GM23338 (cell line): ENCODE measurements around the gene NRXN2. TPM values are rescaled to one million over a fixed set of nuclear protein-coding genes. Genes with fewer than 3 reads are reported as not detected.

Source experiments
- ATAC-seq: fragments of 200-7000 bp; cut with Tn5 transposase; 3 replicates; pipeline ENCODE4 v1.9.1; 2020
- DNase-seq: peaks from one replicate; pipeline ENCODE4 v3.0.0-alpha.2; 2015; ENCODE audit warnings: low spot score
- H2AFZ ChIP-seq: fragments of 200-600 bp; sonication (generic); 2 replicates; pipeline ENCODE4 v1.8.0; 2016; ENCODE audit warnings: antibody characterized with exemption, mild to moderate bottlenecking, moderate library complexity
- H3F3A ChIP-seq: fragments of 200-600 bp; sonication (generic); replicated peaks from 2 replicates; pipeline ENCODE4 v1.8.0; 2017; ENCODE audit warnings: antibody characterized with exemption, mixed run types, low read depth
- H3K27ac ChIP-seq: fragments of 200-600 bp; sonication (generic); 2 replicates; pipeline ENCODE4 v1.6.1; 2016; ENCODE audit warnings: low read depth
- H3K27me3 ChIP-seq: fragments of 200-600 bp; sonication (generic); 2 replicates; pipeline ENCODE4 v1.8.0; 2016; ENCODE audit warnings: mild to moderate bottlenecking, mixed run types, moderate library complexity; ENCODE audit not compliant: insufficient read depth
- H3K36me3 ChIP-seq: fragments of 200-600 bp; sonication (generic); 2 replicates; pipeline ENCODE4 v1.8.0; 2016; ENCODE audit warnings: mild to moderate bottlenecking; ENCODE audit not compliant: insufficient read depth
- H3K4me1 ChIP-seq: fragments of 200-600 bp; sonication (generic); 2 replicates; pipeline ENCODE4 v1.8.0; 2016; ENCODE audit warnings: mild to moderate bottlenecking, moderate library complexity; ENCODE audit not compliant: insufficient read depth
- H3K4me2 ChIP-seq: fragments of 200-600 bp; sonication (generic); 2 replicates; pipeline ENCODE4 v1.7.1; 2017; ENCODE audit warnings: mixed run types
- H3K4me3 ChIP-seq: fragments of 200-600 bp; sonication (generic); 2 replicates; pipeline ENCODE4 v1.6.1; 2016; ENCODE audit warnings: mixed run types
- H3K79me2 ChIP-seq: fragments of 200-600 bp; sonication (generic); replicated peaks from 2 replicates; pipeline ENCODE4 v1.8.0; 2017; ENCODE audit warnings: mild to moderate bottlenecking; ENCODE audit not compliant: insufficient read depth
- H3K9me2 ChIP-seq: fragments of 200-600 bp; sonication (generic); 2 replicates; pipeline ENCODE4 v1.8.0; 2017; ENCODE audit not compliant: insufficient read depth
- H4K20me1 ChIP-seq: fragments of 200-600 bp; sonication (generic); replicated peaks from 2 replicates; pipeline ENCODE4 v1.8.0; 2017; ENCODE audit warnings: mild to moderate bottlenecking; ENCODE audit not compliant: insufficient read depth
- H3K27ac Mint-ChIP-seq: 2 replicates; pipeline ENCODE4 v1.8.0; 2020; ENCODE audit warnings: inconsistent platforms, mild to moderate bottlenecking, moderate library complexity, mixed read lengths
- H3K27me3 Mint-ChIP-seq: 3 replicates; pipeline ENCODE4 v1.8.0; 2022; ENCODE audit warnings: low read depth, mild to moderate bottlenecking, moderate library complexity, mixed read lengths, inconsistent platforms; ENCODE audit not compliant: insufficient read depth, poor library complexity
- H3K36me3 Mint-ChIP-seq: 3 replicates; pipeline ENCODE4 v1.8.0; 2021; ENCODE audit warnings: low read depth, mild to moderate bottlenecking, inconsistent platforms, moderate library complexity, mixed read lengths
- H3K4me1 Mint-ChIP-seq: 3 replicates; pipeline ENCODE4 v1.8.0; 2020; ENCODE audit warnings: mild to moderate bottlenecking, inconsistent platforms, mixed read lengths
- H3K4me3 Mint-ChIP-seq: 3 replicates; pipeline ENCODE4 v1.8.0; 2021; ENCODE audit warnings: moderate library complexity, mild to moderate bottlenecking, inconsistent platforms, mixed read lengths
- H3K9me3 Mint-ChIP-seq: 3 replicates; pipeline ENCODE4 v1.8.0; 2020; ENCODE audit warnings: moderate library complexity, mild to moderate bottlenecking, inconsistent platforms, mixed read lengths
- CREB1 ChIP-seq: fragments of 250-450 bp; sonication (Bioruptor Pico); IDR thresholded peaks from 2 replicates; pipeline ENCODE4 v1.5.0; 2020; ENCODE audit warnings: low read depth, mild to moderate bottlenecking, moderate library complexity
- EZH2 ChIP-seq: fragments of 200-600 bp; sonication (generic); IDR thresholded peaks from one replicate; pipeline ENCODE4 v1.8.0; 2017; ENCODE audit warnings: antibody characterized with exemption, mild to moderate bottlenecking, low read depth; ENCODE audit not compliant: unreplicated experiment
- EZH2phosphoT487 ChIP-seq: fragments of 200-600 bp; sonication (generic); IDR thresholded peaks from one replicate; pipeline ENCODE4 v1.8.1; 2018; ENCODE audit warnings: antibody characterized with exemption; ENCODE audit not compliant: unreplicated experiment
- JUNB ChIP-seq: IDR thresholded peaks from one replicate; pipeline ENCODE4 v1.6.1; 2016; ENCODE audit warnings: antibody characterized with exemption; ENCODE audit not compliant: unreplicated experiment
- NANOG ChIP-seq: IDR thresholded peaks from 2 replicates; pipeline ENCODE4 v1.6.1; 2016; ENCODE audit warnings: antibody characterized with exemption, borderline replicate concordance
- ZNF331 ChIP-seq: fragments of 250-450 bp; sonication (Bioruptor Pico); IDR thresholded peaks from 2 replicates; pipeline ENCODE4 v1.5.0; 2020; ENCODE audit warnings: low read depth, mild to moderate bottlenecking, moderate library complexity
- polyA plus RNA-seq: library from polyadenylated mRNA; unstranded; fragments of >200 nt; fragmentation: Nextera tagmentation; extraction: Ambion mirVana; gene quantifications from 2 replicates; pipeline ENCODE4 v1.2.1, GENCODE V29; 2016
- total RNA-seq: library from RNA; depleted of rRNA; stranded (reverse); fragments of >200 nt; shearing (Covaris generic); gene quantifications from 2 replicates; pipeline ENCODE4 v1.2.3, GENCODE V29; 2014
- TF ChIP-seq, protein P1 (sequence below): fragments of 250-450 bp; sonication (Bioruptor Pico); IDR thresholded peaks from 2 replicates; pipeline ENCODE4 v1.5.0; 2020; ENCODE audit warnings: mild to moderate bottlenecking, moderate library complexity
- TF ChIP-seq, protein P2 (sequence below): IDR thresholded peaks from 2 replicates; pipeline ENCODE4 v1.6.1; 2016; ENCODE audit warnings: antibody characterized with exemption
- TF ChIP-seq, protein P3 (sequence below): IDR thresholded peaks from one replicate; pipeline ENCODE4 v1.6.1; 2018; ENCODE audit warnings: antibody characterized with exemption; ENCODE audit not compliant: unreplicated experiment

The NRXN2 gene
- total and polyA plus RNA-seq, 2 experiments from 2014 or later = 3.4 to 17.0 TPM

DNA sequence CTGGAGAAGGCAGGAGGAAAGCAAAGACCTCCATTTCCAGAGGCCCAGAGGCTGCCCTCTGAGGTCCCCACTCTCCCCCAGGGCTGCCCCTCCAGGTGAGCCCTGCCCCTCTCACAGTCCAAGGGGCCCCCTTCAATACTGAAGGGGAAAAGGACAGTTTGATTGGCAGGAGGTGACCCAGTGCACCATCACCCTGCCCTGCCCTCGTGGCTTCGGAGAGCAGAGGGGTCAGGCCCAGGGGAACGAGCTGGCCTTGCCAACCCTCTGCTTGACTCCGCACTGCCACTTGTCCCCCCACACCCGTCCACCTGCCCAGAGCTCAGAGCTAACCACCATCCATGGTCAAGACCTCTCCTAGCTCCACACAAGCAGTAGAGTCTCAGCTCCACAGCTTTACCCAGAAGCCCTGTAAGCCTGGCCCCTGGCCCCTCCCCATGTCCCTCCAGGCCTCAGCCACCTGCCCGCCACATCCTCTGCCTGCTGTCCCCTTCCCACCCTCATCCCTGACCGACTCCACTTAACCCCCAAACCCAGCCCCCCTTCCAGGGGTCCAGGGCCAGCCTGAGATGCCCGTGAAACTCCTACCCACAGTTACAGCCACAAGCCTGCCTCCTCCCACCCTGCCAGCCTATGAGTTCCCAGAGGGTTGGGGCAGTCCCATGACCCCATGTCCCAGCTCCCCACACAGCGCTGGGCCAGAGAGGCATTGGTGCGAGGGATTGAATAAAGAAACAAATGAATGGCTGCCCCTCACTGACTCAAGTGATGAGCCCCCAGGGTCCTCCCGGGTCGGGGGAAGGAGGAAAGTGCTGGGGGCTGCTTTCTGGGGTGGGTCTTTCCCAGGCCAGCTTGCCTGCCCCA is 121.2 kb downstream of the NRXN2 start:
- H3K4me1 ChIP-seq = no peaks in the 10 kb centered on the region
- no peaks in the 10 kb centered on the region for H3K27me3 ChIP-seq
- no peak overlapping the region for H2AFZ ChIP-seq
- Mint-ChIP-seq H3K27me3 (peaks cover 8% of the 10 kb centered on the region), H3K4me3 (no peak overlapping the region), H3K36me3 (no peaks in the 10 kb centered on the region), H3K4me1 (peaks cover 8% of the 10 kb centered on the region), H3K27ac (no peak overlapping the region), H3K9me3 (peaks cover 5% of the 10 kb centered on the region)
- H3K4me2 ChIP-seq = no peak overlapping the region
- H3K79me2 ChIP-seq = no peaks in the 10 kb centered on the region
- no peaks in the 10 kb centered on the region for H3K9me2 ChIP-seq
- no peaks in the 10 kb centered on the region for H4K20me1 ChIP-seq
- H3K27ac ChIP-seq = no peak overlapping the region
- no peaks in the 10 kb centered on the region for H3F3A ChIP-seq
- TF ChIP-seq EZH2 = no peak
- no peak for TF ChIP-seq JUNB
- no peak for TF ChIP-seq EZH2phosphoT487
- no peak for TF ChIP-seq CREB1 (CRISPR knock-in tag)
- no peak for TF ChIP-seq NANOG
- DNase-seq = no peak
- no peak for ATAC-seq
- H3K36me3 ChIP-seq = no peaks in the 10 kb centered on the region
- no peak overlapping the region for H3K4me3 ChIP-seq

DNA sequence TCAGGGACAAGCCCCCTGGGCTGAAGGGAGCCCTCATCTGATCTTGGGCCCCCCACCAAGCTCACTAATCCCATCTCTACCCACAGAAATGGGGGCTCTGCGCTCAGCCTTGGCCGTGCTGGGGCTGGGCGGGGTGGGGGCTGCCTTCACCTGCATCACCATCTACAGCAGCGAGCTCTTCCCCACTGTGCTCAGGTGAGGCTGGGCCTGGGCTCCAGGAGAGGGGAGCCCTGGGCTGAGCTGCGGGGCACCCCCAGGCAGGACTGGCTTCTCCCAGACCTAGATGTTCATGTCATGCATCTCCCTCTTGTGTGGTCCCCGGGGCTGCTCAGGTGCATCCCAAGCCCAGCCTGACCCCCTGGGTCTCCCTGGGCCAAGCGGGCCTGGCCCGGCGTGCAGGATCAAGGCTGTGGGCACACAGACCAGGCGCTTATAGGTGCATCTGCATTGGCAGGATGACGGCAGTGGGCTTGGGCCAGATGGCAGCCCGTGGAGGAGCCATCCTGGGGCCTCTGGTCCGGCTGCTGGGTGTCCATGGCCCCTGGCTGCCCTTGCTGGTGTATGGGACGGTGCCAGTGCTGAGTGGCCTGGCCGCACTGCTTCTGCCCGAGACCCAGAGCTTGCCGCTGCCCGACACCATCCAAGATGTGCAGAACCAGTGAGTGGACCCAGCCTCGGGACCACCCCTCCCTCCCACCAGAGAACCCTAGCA is 122.6 kb downstream of the NRXN2 start:
- no peaks in the 10 kb centered on the region for H3K4me1 ChIP-seq
- no peak overlapping the region for H2AFZ ChIP-seq
- no peak overlapping the region for H3K27ac ChIP-seq
- H3K9me3 Mint-ChIP-seq = peaks cover 5% of the 10 kb centered on the region
- H3K36me3 Mint-ChIP-seq = no peaks in the 10 kb centered on the region
- H3K79me2 ChIP-seq = no peaks in the 10 kb centered on the region
- H3F3A ChIP-seq = no peaks in the 10 kb centered on the region
- H4K20me1 ChIP-seq = no peaks in the 10 kb centered on the region
- no peak overlapping the region for H3K4me2 ChIP-seq
- no peak for DNase-seq
- no peaks in the 10 kb centered on the region for H3K9me2 ChIP-seq
- H3K27me3 ChIP-seq = no peaks in the 10 kb centered on the region
- H3K4me3 Mint-ChIP-seq = no peak overlapping the region
- H3K27ac Mint-ChIP-seq = no peak overlapping the region
- H3K27me3 Mint-ChIP-seq = peaks cover 8% of the 10 kb centered on the region
- H3K4me1 Mint-ChIP-seq = peaks cover 3% of the 10 kb centered on the region; the same call in 1 of the 3 replicates
- H3K36me3 ChIP-seq = no peaks in the 10 kb centered on the region
- no peak overlapping the region for H3K4me3 ChIP-seq
- no peak for ATAC-seq
- TF ChIP-seq, protein P1, sequence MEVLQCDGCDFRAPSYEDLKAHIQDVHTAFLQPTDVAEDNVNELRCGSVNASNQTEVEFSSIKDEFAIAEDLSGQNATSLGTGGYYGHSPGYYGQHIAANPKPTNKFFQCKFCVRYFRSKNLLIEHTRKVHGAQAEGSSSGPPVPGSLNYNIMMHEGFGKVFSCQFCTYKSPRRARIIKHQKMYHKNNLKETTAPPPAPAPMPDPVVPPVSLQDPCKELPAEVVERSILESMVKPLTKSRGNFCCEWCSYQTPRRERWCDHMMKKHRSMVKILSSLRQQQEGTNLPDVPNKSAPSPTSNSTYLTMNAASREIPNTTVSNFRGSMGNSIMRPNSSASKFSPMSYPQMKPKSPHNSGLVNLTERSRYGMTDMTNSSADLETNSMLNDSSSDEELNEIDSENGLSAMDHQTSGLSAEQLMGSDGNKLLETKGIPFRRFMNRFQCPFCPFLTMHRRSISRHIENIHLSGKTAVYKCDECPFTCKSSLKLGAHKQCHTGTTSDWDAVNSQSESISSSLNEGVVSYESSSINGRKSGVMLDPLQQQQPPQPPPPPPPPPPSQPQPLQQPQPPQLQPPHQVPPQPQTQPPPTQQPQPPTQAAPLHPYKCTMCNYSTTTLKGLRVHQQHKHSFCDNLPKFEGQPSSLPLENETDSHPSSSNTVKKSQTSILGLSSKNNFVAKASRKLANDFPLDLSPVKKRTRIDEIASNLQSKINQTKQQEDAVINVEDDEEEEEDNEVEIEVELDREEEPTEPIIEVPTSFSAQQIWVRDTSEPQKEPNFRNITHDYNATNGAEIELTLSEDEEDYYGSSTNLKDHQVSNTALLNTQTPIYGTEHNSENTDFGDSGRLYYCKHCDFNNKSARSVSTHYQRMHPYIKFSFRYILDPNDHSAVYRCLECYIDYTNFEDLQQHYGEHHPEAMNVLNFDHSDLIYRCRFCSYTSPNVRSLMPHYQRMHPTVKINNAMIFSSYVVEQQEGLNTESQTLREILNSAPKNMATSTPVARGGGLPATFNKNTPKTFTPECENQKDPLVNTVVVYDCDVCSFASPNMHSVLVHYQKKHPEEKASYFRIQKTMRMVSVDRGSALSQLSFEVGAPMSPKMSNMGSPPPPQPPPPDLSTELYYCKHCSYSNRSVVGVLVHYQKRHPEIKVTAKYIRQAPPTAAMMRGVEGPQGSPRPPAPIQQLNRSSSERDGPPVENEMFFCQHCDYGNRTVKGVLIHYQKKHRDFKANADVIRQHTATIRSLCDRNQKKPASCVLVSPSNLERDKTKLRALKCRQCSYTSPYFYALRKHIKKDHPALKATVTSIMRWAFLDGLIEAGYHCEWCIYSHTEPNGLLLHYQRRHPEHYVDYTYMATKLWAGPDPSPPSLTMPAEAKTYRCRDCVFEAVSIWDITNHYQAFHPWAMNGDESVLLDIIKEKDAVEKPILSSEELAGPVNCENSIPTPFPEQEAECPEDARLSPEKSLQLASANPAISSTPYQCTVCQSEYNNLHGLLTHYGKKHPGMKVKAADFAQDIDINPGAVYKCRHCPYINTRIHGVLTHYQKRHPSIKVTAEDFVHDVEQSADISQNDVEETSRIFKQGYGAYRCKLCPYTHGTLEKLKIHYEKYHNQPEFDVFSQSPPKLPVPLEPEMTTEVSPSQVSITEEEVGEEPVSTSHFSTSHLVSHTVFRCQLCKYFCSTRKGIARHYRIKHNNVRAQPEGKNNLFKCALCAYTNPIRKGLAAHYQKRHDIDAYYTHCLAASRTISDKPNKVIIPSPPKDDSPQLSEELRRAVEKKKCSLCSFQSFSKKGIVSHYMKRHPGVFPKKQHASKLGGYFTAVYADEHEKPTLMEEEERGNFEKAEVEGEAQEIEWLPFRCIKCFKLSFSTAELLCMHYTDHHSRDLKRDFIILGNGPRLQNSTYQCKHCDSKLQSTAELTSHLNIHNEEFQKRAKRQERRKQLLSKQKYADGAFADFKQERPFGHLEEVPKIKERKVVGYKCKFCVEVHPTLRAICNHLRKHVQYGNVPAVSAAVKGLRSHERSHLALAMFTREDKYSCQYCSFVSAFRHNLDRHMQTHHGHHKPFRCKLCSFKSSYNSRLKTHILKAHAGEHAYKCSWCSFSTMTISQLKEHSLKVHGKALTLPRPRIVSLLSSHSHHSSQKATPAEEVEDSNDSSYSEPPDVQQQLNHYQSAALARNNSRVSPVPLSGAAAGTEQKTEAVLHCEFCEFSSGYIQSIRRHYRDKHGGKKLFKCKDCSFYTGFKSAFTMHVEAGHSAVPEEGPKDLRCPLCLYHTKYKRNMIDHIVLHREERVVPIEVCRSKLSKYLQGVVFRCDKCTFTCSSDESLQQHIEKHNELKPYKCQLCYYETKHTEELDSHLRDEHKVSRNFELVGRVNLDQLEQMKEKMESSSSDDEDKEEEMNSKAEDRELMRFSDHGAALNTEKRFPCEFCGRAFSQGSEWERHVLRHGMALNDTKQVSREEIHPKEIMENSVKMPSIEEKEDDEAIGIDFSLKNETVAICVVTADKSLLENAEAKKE = no peak
- TF ChIP-seq JUNB = no peak
- no peak for TF ChIP-seq NANOG
- TF ChIP-seq, protein P2, sequence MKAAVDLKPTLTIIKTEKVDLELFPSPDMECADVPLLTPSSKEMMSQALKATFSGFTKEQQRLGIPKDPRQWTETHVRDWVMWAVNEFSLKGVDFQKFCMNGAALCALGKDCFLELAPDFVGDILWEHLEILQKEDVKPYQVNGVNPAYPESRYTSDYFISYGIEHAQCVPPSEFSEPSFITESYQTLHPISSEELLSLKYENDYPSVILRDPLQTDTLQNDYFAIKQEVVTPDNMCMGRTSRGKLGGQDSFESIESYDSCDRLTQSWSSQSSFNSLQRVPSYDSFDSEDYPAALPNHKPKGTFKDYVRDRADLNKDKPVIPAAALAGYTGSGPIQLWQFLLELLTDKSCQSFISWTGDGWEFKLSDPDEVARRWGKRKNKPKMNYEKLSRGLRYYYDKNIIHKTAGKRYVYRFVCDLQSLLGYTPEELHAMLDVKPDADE = no peak
- TF ChIP-seq, protein P3, sequence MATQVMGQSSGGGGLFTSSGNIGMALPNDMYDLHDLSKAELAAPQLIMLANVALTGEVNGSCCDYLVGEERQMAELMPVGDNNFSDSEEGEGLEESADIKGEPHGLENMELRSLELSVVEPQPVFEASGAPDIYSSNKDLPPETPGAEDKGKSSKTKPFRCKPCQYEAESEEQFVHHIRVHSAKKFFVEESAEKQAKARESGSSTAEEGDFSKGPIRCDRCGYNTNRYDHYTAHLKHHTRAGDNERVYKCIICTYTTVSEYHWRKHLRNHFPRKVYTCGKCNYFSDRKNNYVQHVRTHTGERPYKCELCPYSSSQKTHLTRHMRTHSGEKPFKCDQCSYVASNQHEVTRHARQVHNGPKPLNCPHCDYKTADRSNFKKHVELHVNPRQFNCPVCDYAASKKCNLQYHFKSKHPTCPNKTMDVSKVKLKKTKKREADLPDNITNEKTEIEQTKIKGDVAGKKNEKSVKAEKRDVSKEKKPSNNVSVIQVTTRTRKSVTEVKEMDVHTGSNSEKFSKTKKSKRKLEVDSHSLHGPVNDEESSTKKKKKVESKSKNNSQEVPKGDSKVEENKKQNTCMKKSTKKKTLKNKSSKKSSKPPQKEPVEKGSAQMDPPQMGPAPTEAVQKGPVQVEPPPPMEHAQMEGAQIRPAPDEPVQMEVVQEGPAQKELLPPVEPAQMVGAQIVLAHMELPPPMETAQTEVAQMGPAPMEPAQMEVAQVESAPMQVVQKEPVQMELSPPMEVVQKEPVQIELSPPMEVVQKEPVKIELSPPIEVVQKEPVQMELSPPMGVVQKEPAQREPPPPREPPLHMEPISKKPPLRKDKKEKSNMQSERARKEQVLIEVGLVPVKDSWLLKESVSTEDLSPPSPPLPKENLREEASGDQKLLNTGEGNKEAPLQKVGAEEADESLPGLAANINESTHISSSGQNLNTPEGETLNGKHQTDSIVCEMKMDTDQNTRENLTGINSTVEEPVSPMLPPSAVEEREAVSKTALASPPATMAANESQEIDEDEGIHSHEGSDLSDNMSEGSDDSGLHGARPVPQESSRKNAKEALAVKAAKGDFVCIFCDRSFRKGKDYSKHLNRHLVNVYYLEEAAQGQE = no peak
- no peak for TF ChIP-seq ZNF331 (CRISPR knock-in tag)
